HG02840 (cell line): ENCODE results near the gene SPESP1.

Experiments
- ATAC-seq: cut with Tn5 transposase; IDR thresholded peaks from one replicate; pipeline ENCODE4 v1.9.1; 2021; ENCODE audit warnings: mild to moderate bottlenecking, moderate library complexity, moderate number of reproducible peaks; ENCODE audit not compliant: unreplicated experiment, low FRiP score

SPESP1 gene

DNA sequence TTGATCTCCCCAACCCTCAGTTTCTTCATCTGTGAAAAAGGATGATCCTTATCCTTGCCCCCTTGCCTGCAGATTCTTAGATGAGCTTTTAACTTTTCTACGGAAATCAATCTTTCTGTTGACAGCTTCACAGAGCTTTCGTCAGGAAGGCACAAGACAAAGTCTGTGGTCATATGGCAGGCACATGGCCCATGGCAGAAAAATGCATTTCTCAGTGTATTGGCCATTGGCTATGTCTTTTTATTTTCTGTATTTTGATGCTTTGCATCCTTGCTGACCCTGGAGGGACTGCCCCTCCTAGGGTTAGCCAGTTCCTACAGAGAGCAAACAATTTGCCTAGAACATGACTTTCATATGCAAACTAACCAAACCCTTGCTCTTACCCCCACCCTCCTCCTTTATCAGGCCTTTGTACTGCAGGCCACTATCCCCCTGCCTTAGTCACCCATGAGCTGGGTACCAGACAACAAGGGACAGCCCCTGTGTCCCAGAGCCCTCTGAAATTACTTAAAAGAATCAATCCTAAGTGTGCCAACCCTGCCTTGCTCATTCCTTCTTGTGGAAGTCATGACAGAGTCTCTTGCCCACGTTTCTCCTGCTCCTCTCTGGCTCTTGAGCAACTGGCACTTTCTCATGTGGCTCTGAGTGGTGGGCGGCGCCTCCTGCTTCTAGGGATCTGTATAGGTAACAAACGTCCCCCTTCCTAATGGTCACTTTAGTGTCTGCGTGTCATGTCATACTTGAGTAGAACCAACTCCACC lies 60.1 kb downstream of the SPESP1 start:
- ATAC-seq: no peak

DNA sequence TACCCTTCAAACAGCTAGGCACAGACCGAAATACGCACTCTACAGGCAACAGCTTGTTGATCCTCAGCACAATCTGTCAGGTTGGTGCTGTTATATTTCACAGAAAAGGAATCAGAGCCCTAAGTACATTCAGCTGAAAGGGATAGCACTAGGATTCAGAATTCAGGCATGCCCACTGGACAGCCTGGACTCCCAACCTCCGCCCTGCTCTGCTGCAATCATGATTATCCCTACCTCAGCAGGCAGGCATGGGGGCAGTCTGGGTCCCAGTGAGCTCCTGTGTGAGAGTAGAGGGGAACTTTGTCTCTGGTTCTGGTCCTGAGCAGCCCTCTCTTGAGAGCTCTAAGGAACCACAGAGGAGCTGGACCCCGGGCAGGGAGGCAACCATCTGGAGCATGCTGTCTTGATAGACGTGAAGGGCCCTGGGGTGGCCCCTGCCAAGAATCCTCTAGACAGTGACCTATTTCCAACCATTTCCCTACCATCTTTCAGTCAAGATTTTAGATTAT lies 60.7 kb downstream of the SPESP1 start:
- ATAC-seq: no peak

DNA sequence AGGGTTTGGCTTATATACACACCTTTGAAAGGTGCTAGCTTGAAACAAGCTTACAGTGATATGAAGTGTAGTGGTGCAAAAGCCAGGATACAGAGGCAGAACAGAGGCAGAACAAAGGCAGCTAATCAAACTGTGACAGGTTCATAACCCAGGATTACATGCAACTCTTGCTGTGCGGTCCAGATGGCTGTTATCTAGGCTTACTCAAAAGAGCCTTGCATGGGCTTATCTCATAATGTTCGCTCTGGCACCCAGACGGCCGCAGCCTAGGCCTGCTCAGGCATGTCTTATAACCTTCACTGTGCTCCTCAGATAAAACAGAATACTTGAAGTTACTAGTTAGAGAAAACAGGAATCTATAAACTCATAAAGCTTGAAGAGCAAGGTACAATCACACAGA lies 61.4 kb downstream of the SPESP1 start:
- ATAC-seq: no peak

DNA sequence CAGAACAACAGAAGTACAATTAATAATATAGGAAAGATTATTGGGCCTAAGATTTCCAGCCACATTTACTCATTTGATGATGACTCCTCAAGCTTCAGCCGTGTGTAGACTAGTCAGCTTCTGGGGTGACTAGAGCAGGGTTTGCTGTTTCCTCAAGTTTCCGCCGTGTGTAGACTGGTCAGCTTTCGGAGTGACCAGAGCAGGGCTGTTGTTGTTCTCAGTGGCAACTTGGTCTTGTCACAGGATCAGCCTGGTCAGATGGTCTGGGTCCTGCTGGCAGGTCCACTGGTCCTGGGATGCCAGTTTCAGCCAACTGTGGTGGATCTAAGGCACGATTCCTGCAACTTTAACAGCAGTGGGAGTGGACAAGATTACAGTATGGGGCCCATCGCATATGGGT lies 62.4 kb downstream of the SPESP1 start:
- ATAC-seq: no peak

DNA sequence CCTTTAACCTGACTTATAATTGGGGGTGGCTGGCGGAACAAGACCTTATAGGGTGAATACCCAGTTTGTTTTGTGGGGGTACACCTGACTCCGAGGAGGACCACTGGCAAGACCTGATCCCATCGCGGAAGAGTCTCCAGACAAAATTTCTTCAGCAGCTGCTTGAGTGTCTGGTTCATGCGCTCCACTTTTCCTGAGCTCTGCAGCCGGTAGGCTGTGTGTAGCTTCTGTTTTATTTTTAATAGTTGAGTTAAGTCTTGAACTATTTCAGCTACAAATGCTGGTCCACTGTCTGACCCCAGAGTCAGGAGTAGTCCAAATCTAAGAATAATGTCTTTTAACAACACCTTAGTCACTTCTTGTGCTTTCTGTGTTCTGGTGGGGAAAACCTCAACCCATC lies 63.0 kb downstream of the SPESP1 start:
- no peak for ATAC-seq

DNA sequence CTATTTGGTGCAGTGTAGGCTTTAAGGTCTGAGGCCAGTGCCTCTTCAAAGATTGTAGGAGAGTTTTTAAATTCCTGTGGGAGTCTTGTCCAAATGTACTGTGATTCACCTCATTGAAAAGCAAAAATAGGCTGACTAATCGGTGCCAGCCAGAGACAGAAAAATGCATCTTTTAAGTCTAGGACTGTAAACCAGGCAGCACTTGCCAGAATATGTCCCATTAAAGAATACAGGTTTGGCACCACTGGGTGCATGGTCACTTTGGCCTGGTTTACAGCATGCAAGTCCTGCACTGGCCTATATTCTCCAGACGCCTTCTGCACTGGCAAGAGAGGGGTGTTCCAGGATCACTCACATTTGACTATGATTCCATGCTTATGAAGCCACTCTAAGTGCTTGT lies 63.8 kb downstream of the SPESP1 start:
- ATAC-seq: no peak

DNA sequence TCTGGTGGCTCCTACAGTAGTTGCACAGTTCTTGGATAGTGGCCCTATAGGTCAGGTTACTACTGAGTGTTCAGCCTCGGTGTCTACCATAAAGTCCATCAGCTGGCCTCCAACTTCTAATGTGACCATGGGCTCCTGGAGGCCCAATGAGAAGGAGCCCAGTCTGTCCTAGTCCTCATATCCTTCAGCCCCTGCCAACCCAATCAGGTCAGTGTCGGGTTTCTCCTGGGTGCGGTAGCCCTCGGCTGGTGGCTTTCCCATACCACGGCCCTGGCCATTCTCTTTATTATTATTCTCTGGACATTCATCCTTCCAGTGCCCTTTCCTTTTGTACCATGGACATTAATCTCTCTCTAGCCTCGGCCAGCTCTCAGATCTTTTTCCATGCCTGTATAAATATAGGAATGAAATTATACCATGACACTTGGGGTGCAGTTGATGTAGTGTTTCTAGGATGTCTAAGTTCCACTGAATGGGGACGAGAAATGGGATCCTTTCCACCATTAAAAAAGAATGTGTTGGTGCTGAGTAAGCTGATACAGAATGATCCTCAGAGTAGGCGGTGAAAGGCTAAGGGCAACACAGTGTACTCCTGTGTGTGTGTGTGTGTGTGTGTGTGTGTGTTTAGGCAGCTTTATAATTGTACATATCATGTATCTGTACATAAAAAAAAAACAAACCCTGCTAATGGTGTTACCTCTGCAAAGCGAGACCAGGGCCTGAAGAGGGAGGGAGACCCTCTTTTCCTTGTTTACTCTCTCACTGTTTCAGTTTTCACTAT lies 64.8 kb downstream of the SPESP1 start:
- no peak for ATAC-seq
